IMR-90 (cell line): ENCODE data around the gene SPP2. TPM values are rescaled to one million over a fixed set of nuclear protein-coding genes. Genes with fewer than 3 reads are reported as not detected.

Experiments used
- ATAC-seq: fragments of 200-7000 bp; cut with Tn5 transposase; 2 replicates; pipeline ENCODE4 v1.9.1; 2020; ENCODE audit warnings: low read depth, mild to moderate bottlenecking, moderate library complexity
- BruUV-seq: library from RNA; stranded (reverse); fragments of 400-500 nt; replicated peaks from 2 replicates; lab custom pipeline; 2021; lab: Mats Ljungman, UMichigan
- CTCF ChIA-PET: fragments of 300-600 bp; formaldehyde crosslinking; extraction: SDS; loops from one replicate; lab custom pipeline; 2021; ENCODE audit warnings: antibody characterized with exemption; lab: Yijun Ruan, JAX
- POLR2A ChIA-PET: fragments of 300-600 bp; sonication (Branson Sonifier 250); formaldehyde crosslinking; loops from one replicate; lab custom pipeline; 2022; ENCODE audit warnings: antibody characterized with exemption; ENCODE audit not compliant: unreplicated experiment; lab: Charles Lee
- DNase-seq: peaks from one replicate; pipeline ENCODE4 v3.0.0; 2013
- H2AFZ ChIP-seq: replicated peaks from 2 replicates; pipeline ENCODE3; 2013; ENCODE audit warnings: low read length, mild to moderate bottlenecking; ENCODE audit not compliant: poor library complexity
- H2AK5ac ChIP-seq: 2 replicates; pipeline ENCODE4 v1.6.1; 2013; ENCODE audit warnings: low read depth, low read length, inconsistent platforms
- H2AK9ac ChIP-seq: replicated peaks from 2 replicates; pipeline ENCODE3; 2013; ENCODE audit warnings: mild to moderate bottlenecking, low read depth, low read length, moderate library complexity; ENCODE audit not compliant: poor library complexity
- H2BK120ac ChIP-seq: 2 replicates; pipeline ENCODE4 v1.6.1; 2013; ENCODE audit warnings: low read depth, low read length, inconsistent platforms
- H2BK15ac ChIP-seq: 3 replicates; pipeline ENCODE4 v1.6.1; 2013; ENCODE audit warnings: low read depth, low read length, inconsistent platforms
- H2BK20ac ChIP-seq: 2 replicates; pipeline ENCODE4 v1.6.1; 2013; ENCODE audit warnings: low read depth, mild to moderate bottlenecking, inconsistent platforms, low read length, moderate library complexity
- H2BK5ac ChIP-seq: 2 replicates; pipeline ENCODE4 v1.6.1; 2013; ENCODE audit warnings: mild to moderate bottlenecking, low read depth, low read length, inconsistent platforms; ENCODE audit not compliant: poor library complexity, severe bottlenecking
- H3K14ac ChIP-seq: replicated peaks from 2 replicates; pipeline ENCODE4 v1.6.1; 2013; ENCODE audit warnings: low read depth, low read length, inconsistent platforms
- H3K18ac ChIP-seq: 2 replicates; pipeline ENCODE4 v1.6.1; 2013; ENCODE audit warnings: low read depth, low read length, control low read depth
- H3K23ac ChIP-seq: 2 replicates; pipeline ENCODE4 v1.6.1; 2013; ENCODE audit warnings: low read depth, low read length, inconsistent platforms
- H3K27ac ChIP-seq: 2 replicates; pipeline ENCODE4 v1.5.1; 2013; ENCODE audit warnings: mild to moderate bottlenecking, control low read depth, low read length; ENCODE audit not compliant: insufficient read depth
- H3K27me3 ChIP-seq: 2 replicates; pipeline ENCODE4 v1.6.1; 2013; ENCODE audit warnings: low read length; ENCODE audit not compliant: control insufficient read depth, insufficient read depth
- H3K36me3 ChIP-seq: 2 replicates; pipeline ENCODE4 v1.6.1; 2013; ENCODE audit warnings: low read length, mixed read lengths; ENCODE audit not compliant: control insufficient read depth, insufficient read depth
- H3K4ac ChIP-seq: 2 replicates; pipeline ENCODE4 v1.6.1; 2013; ENCODE audit warnings: low read depth, low read length, inconsistent platforms
- H3K4me1 ChIP-seq: 2 replicates; pipeline ENCODE4 v1.6.1; 2013; ENCODE audit warnings: low read length, mixed read lengths; ENCODE audit not compliant: control insufficient read depth, insufficient read depth
- H3K4me2 ChIP-seq: 2 replicates; pipeline ENCODE4 v1.6.1; 2013; ENCODE audit warnings: low read depth, mild to moderate bottlenecking, control low read depth, low read length, moderate library complexity
- H3K4me3 ChIP-seq: 2 replicates; pipeline ENCODE4 v1.5.1; 2013; ENCODE audit warnings: low read depth, mild to moderate bottlenecking, control low read depth, low read length, moderate library complexity; ENCODE audit not compliant: insufficient read depth
- H3K56ac ChIP-seq: 2 replicates; pipeline ENCODE4 v1.6.1; 2013; ENCODE audit warnings: low read length, inconsistent platforms; ENCODE audit not compliant: insufficient read depth; ENCODE audit errors: extremely low read depth
- H3K79me1 ChIP-seq, 2 experiments: 2 replicates each; pipeline ENCODE4 v1.6.1; 2013; ENCODE audit warnings: low read length in 2 of 2, inconsistent platforms in 1 of 2, low read depth in 1 of 2
- H3K9ac ChIP-seq: 2 replicates; pipeline ENCODE4 v1.6.1; 2013; ENCODE audit warnings: low read depth, low read length, control low read depth
- H3K9me1 ChIP-seq: 2 replicates; pipeline ENCODE4 v1.6.1; 2013; ENCODE audit warnings: low read length, inconsistent platforms; ENCODE audit not compliant: insufficient read depth
- H3K9me3 ChIP-seq: 2 replicates; pipeline ENCODE4 v1.6.1; 2013; ENCODE audit warnings: low read length; ENCODE audit not compliant: control insufficient read depth, insufficient read depth
- H4K20me1 ChIP-seq: 2 replicates; pipeline ENCODE4 v1.6.1; 2013; ENCODE audit warnings: low read length, inconsistent platforms; ENCODE audit not compliant: insufficient read depth
- H4K5ac ChIP-seq: 2 replicates; pipeline ENCODE4 v1.6.1; 2013; ENCODE audit warnings: mild to moderate bottlenecking, low read depth, low read length, control low read depth
- H4K8ac ChIP-seq, 2 experiments: 2 replicates each; pipeline ENCODE4 v1.6.1; 2013; ENCODE audit warnings: low read depth in 2 of 2, low read length in 2 of 2, control low read depth in 1 of 2, inconsistent platforms in 1 of 2
- H4K91ac ChIP-seq: 2 replicates; pipeline ENCODE4 v1.6.1; 2013; ENCODE audit warnings: low read depth, low read length, inconsistent platforms; ENCODE audit not compliant: insufficient read depth
- BHLHE40 ChIP-seq: fragments of 150-350 bp; IDR thresholded peaks from 2 replicates; pipeline ENCODE4 v1.6.1; 2016; ENCODE audit warnings: mild to moderate bottlenecking, low read depth, low read length
- CEBPB ChIP-seq: IDR thresholded peaks from 2 replicates; pipeline ENCODE4 v1.6.1; 2012; ENCODE audit warnings: low read depth, low read length, improper control_type of control experiment
- MXI1 ChIP-seq: IDR thresholded peaks from 2 replicates; pipeline ENCODE4 v1.6.1; 2012; ENCODE audit warnings: low read depth, mild to moderate bottlenecking, low read length, moderate library complexity, borderline replicate concordance
- NFE2L2 ChIP-seq: fragments of 150-350 bp; IDR thresholded peaks from 2 replicates; pipeline ENCODE4 v1.6.1; 2016; ENCODE audit warnings: low read depth, mild to moderate bottlenecking, low read length
- POLR2A ChIP-seq: IDR thresholded peaks from 2 replicates; pipeline ENCODE4 v1.6.1; 2012; ENCODE audit warnings: mild to moderate bottlenecking, low read depth, low read length
- RAD21 ChIP-seq: IDR thresholded peaks from 2 replicates; pipeline ENCODE4 v1.6.1; 2012; ENCODE audit warnings: low read length, improper control_type of control experiment
- RCOR1 ChIP-seq: IDR thresholded peaks from 2 replicates; pipeline ENCODE4 v1.6.1; 2012; ENCODE audit warnings: mild to moderate bottlenecking, low read length, improper control_type of control experiment; ENCODE audit not compliant: insufficient replicate concordance
- USF2 ChIP-seq: fragments of 150-350 bp; IDR thresholded peaks from 2 replicates; pipeline ENCODE4 v1.6.1; 2017; ENCODE audit warnings: mild to moderate bottlenecking, antibody characterized with exemption, low read length, low read depth
- WGBS, 2 experiments: methylation state at CpG; one replicate each; pipeline versions ENCODE4 v1.1.5 to v1.1.7; 2013; ENCODE audit warnings: missing lambda C conversion rate in 2 of 2; ENCODE audit not compliant: insufficient read length in 1 of 2; ENCODE audit errors: extremely low coverage in 2 of 2; 5-methylcytosine and 5-hydroxymethylcytosine counted together
- dilution Hi-C: fragments of 300-500 bp; cut with HindIII; formaldehyde crosslinking; loops from one replicate; pipeline ENCODE4 v1.14.3; 2018; ENCODE audit warnings: low sequenced_read_pairs; ENCODE audit not compliant: unreplicated experiment
- in situ Hi-C: fragments of 300-500 bp; cut with MboI; formaldehyde crosslinking; loops from 3 replicates; pipeline ENCODE4 v1.14.3; 2019; ENCODE audit warnings: low sequenced_read_pairs, inconsistent platforms, mixed read lengths
- intact Hi-C: fragments of 100-400 bp; cut with micrococcal nuclease; formaldehyde crosslinking; loops from 2 replicates; pipeline ENCODE4 v1.10.0; 2022
- polyA plus RNA-seq, 3 experiments: library from polyadenylated mRNA; depleted of rRNA; stranded (reverse); fragments of >200 nt; gene quantifications; 2 replicates each; pipeline ENCODE4 v1.2.3, GENCODE V29; 2012; ENCODE audit warnings: low replicate concordance in 1 of 3
- total RNA-seq: library from RNA; depleted of rRNA; stranded (reverse); fragments of >200 nt; gene quantifications from 2 replicates; pipeline ENCODE4 v1.2.3, GENCODE V29; 2012
- TF ChIP-seq, protein P1 (sequence below): fragments of 150-350 bp; IDR thresholded peaks from 2 replicates; pipeline ENCODE4 v1.6.1; 2016; ENCODE audit warnings: low read depth, mild to moderate bottlenecking, low read length, moderate library complexity, borderline replicate concordance

SPP2 gene
- total and polyA plus RNA-seq, 2 of the 4 experiments (the other 2 are of a cell fraction), result not detected

- TF ChIP-seq CEBPB, result no peak
Measured at GRCh38 chr2:234081970-234082822, 31.7 kb downstream of the SPP2 start (continued).

- Histone ChIP-seq H3K27me3 (peaks cover 19% of the 10 kb centered on the region), H3K56ac (no peak overlapping the region), H4K20me1 (no peaks in the 10 kb centered on the region), H4K91ac (no peak overlapping the region), H3K14ac (no peak overlapping the region), H2AK5ac (no peak overlapping the region), H2BK5ac (no peak overlapping the region), H3K4me2 (no peak overlapping the region), H3K9ac (no peak overlapping the region), H3K18ac (no peak overlapping the region), H3K79me1 (no peaks in the 10 kb centered on the region), H2BK20ac (no peak overlapping the region), H3K36me3 (no peaks in the 10 kb centered on the region), H3K23ac (no peak overlapping the region), H3K9me3 (no peaks in the 10 kb centered on the region), H3K4me3 (no peak overlapping the region), H3K4me1 (no peaks in the 10 kb centered on the region), H3K4ac (no peak overlapping the region), H2AFZ (no peak overlapping the region), H4K5ac (no peak overlapping the region), H4K8ac (no peak overlapping the region), H3K9me1 (no peaks in the 10 kb centered on the region), H2AK9ac (no peak overlapping the region), H2BK15ac (no peak overlapping the region), H2BK120ac (no peak overlapping the region), H3K27ac (no peak overlapping the region)
- intact Hi-C loops, result no loop called here
- no TSS peak for BruUV-seq
- POLR2A ChIA-PET, result no interaction called here
- ATAC-seq (no peak), DNase-seq (no peak)
- TF ChIP-seq POLR2A, result no peak
- TF ChIP-seq BHLHE40, result no peak
- TF ChIP-seq, protein P1, sequence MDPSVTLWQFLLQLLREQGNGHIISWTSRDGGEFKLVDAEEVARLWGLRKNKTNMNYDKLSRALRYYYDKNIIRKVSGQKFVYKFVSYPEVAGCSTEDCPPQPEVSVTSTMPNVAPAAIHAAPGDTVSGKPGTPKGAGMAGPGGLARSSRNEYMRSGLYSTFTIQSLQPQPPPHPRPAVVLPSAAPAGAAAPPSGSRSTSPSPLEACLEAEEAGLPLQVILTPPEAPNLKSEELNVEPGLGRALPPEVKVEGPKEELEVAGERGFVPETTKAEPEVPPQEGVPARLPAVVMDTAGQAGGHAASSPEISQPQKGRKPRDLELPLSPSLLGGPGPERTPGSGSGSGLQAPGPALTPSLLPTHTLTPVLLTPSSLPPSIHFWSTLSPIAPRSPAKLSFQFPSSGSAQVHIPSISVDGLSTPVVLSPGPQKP, result no peak
- no peak for TF ChIP-seq USF2
- TF ChIP-seq NFE2L2, result no peak
- TF ChIP-seq CEBPB, result no peak
- no peak for TF ChIP-seq RAD21
- no peak for TF ChIP-seq MXI1
- no peak for TF ChIP-seq RCOR1
- in situ Hi-C loops, result no loop called here
- CTCF ChIA-PET, result no interaction called here
- dilution Hi-C loops, result no loop called here
- 75% methylated on average over 2 of the region's 7 CpGs; no CpG with 5 or more reads in 1 of the 2 experiments for WGBS, 2 experiments
Measured at GRCh38 chr2:234083572-234084348, 33.3 kb downstream of the SPP2 start.
